Measurements from ENCODE around the gene REV1.

DNA sequence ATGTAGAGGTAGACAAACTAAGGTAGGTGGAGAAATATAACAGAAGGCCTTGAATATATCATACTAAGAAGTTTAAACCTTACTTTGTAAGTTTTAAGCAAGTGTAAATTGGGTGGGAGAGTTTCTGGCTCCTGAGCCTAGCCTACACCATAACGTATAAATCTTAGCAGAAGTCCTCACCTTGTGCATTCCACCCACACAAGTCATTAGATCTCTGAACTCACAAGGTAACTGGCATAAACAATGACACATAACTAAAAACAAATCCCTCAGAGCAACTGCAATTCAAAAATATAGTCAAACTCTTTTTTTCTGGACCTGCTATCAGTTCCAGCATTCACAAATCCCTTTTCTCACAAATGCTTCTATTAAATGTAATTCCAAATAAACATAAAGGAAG lies 9.4 kb downstream of the REV1 start:
- TF ChIP-seq, protein P1, sequence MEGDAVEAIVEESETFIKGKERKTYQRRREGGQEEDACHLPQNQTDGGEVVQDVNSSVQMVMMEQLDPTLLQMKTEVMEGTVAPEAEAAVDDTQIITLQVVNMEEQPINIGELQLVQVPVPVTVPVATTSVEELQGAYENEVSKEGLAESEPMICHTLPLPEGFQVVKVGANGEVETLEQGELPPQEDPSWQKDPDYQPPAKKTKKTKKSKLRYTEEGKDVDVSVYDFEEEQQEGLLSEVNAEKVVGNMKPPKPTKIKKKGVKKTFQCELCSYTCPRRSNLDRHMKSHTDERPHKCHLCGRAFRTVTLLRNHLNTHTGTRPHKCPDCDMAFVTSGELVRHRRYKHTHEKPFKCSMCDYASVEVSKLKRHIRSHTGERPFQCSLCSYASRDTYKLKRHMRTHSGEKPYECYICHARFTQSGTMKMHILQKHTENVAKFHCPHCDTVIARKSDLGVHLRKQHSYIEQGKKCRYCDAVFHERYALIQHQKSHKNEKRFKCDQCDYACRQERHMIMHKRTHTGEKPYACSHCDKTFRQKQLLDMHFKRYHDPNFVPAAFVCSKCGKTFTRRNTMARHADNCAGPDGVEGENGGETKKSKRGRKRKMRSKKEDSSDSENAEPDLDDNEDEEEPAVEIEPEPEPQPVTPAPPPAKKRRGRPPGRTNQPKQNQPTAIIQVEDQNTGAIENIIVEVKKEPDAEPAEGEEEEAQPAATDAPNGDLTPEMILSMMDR (IDR thresholded peaks at IDR 0.05; ENCODE audit: low read depth, low read length) = no peak
- no peak for TF ChIP-seq MYC (IDR thresholded peaks at IDR 0.05; ENCODE audit: low read depth, low read length)
